PC-9 (cell line): Measurements from ENCODE around the gene BAHD1. TPM values are rescaled to one million over a fixed set of nuclear protein-coding genes. Genes with fewer than 3 reads are reported as not detected.

ENCODE experiments used
- BruUV-seq: library from RNA; stranded (reverse); fragments of 400-500 nt; replicated peaks from 2 replicates; lab custom pipeline; 2021; lab: Mats Ljungman, UMichigan
- CTCF ChIA-PET: fragments of 300-600 bp; sonication (Branson Sonifier 250); formaldehyde crosslinking; loops from one replicate; lab custom pipeline; 2022; ENCODE audit warnings: antibody characterized with exemption; lab: Charles Lee
- POLR2A ChIA-PET: fragments of 300-600 bp; sonication (Branson Sonifier 250); formaldehyde crosslinking; loops from one replicate; lab custom pipeline; 2022; ENCODE audit warnings: antibody characterized with exemption; ENCODE audit not compliant: unreplicated experiment; lab: Charles Lee
- DNase-seq, 2 experiments: peaks; one replicate each; pipeline versions ENCODE4 v3.0.0 to v3.0.0-alpha.2; 2015 to 2022; ENCODE audit warnings: mixed read lengths in 1 of 2
- H2AFZ ChIP-seq: fragments of 200-600 bp; sonication (generic); 2 replicates; pipeline ENCODE4 v1.8.1; 2017; ENCODE audit warnings: antibody characterized with exemption
- H3F3A ChIP-seq: fragments of 200-600 bp; sonication (generic); 2 replicates; pipeline ENCODE4 v1.8.1; 2017; ENCODE audit warnings: antibody characterized with exemption, mild to moderate bottlenecking, low read depth; ENCODE audit not compliant: insufficient read depth
- H3K27ac ChIP-seq: fragments of 200-600 bp; sonication (generic); 2 replicates; pipeline ENCODE4 v1.6.1; 2016; ENCODE audit warnings: mixed run types
- H3K27me3 ChIP-seq: fragments of 200-600 bp; sonication (generic); 2 replicates; pipeline ENCODE4 v1.6.1; 2016; ENCODE audit warnings: low read depth, mixed run types; ENCODE audit not compliant: insufficient read depth
- H3K36me3 ChIP-seq: fragments of 200-600 bp; sonication (generic); 2 replicates; pipeline ENCODE4 v1.6.1; 2016; ENCODE audit warnings: low read depth, mixed run types
- H3K4me1 ChIP-seq: fragments of 200-600 bp; sonication (generic); replicated peaks from 2 replicates; pipeline ENCODE4 v1.6.1; 2016; ENCODE audit warnings: mixed run types; ENCODE audit not compliant: insufficient read depth
- H3K4me2 ChIP-seq: fragments of 200-600 bp; sonication (generic); 2 replicates; pipeline ENCODE4 v1.6.1; 2017; ENCODE audit warnings: mixed run types
- H3K4me3 ChIP-seq: fragments of 200-600 bp; sonication (generic); 2 replicates; pipeline ENCODE4 v1.6.1; 2016; ENCODE audit warnings: mixed run types
- H3K79me2 ChIP-seq: fragments of 200-600 bp; sonication (generic); 2 replicates; pipeline ENCODE4 v1.6.1; 2017; ENCODE audit warnings: low read depth, mixed run types
- H3K9me2 ChIP-seq: fragments of 200-600 bp; sonication (generic); 2 replicates; pipeline ENCODE4 v1.8.1; 2017; ENCODE audit warnings: mild to moderate bottlenecking; ENCODE audit not compliant: insufficient read depth
- H3K9me3 ChIP-seq: fragments of 200-600 bp; sonication (generic); 2 replicates; pipeline ENCODE4 v1.8.1; 2016; ENCODE audit warnings: low read depth; ENCODE audit not compliant: insufficient read depth
- H4K20me1 ChIP-seq: fragments of 200-600 bp; sonication (generic); 2 replicates; pipeline ENCODE4 v1.8.1; 2017; ENCODE audit not compliant: insufficient read depth
- EZH2 ChIP-seq: fragments of 200-600 bp; sonication (generic); IDR thresholded peaks from 2 replicates; pipeline ENCODE4 v1.8.0; 2017; ENCODE audit warnings: antibody characterized with exemption, low read depth
- intact Hi-C: fragments of 100-400 bp; cut with micrococcal nuclease; formaldehyde crosslinking; loops from one replicate; pipeline ENCODE4 v1.10.0; 2022; ENCODE audit not compliant: unreplicated experiment
- total RNA-seq: library from RNA; stranded (reverse); gene quantifications from 2 replicates; pipeline ENCODE4 v1.2.3, GENCODE V29; 2021
- TF ChIP-seq, protein P1 (sequence below): fragments of 200-600 bp; sonication (generic); conservative IDR thresholded peaks from 2 replicates; pipeline ENCODE4 v1.6.1; 2017; ENCODE audit warnings: mixed run types, antibody characterized with exemption, mild to moderate bottlenecking, moderate library complexity

BAHD1 gene
- total RNA-seq, 1 experiment from 2014 or later: 19.1 TPM

DNA sequence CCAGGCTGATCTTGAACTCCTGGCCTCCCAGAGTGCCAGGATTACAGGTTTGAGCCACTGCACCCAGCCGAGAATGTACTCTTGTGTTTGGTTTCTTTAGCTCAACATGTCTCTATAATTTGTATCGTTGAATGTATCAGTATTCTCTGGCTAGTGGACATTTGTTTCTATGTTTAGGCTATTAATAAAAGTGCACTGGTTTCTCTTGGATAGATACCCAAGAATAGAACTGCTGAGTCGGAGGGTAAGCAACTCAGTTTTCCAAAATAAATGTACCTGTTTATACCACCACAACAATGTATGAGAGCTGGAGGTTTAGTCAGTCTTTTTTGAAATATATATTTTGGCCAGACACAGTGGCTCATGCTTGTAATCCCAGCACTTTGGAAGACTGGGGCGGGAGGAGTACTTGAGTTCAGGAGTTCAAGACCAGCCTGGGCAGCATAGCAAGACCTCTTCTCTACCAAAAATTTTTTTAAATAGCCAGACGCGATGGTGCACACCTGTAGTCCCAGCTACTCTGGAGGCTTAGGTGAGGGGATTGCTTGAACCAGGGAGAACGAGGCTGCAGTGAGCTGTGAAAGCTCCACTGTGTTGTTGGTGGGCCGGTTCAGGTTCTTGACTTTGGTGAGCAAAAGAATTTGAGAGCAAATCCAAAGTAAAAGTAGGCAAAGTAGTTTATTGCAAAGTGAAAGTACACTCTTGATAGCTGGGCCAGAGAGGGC lies 42.9 kb upstream of the BAHD1 start:
- no TSS peak for BruUV-seq
- CTCF ChIA-PET: interaction anchor here (0.6 to 0.7 kb wide), 2 partner anchors 10 to 170 kb away, joined by 3 to 9 read pairs; no protein-coding TSS in a partner anchor
- POLR2A ChIA-PET: no interaction called here

GRCh38 chr15:40398413-40398873 lies 42.3 kb upstream of the BAHD1 start:
- BruUV-seq: no TSS peak
- no peak for DNase-seq
- H3F3A ChIP-seq: peaks cover 12% of the 10 kb centered on the region; the same call in 1 of the 2 replicates
- H3K27ac ChIP-seq: no peak overlapping the region
- H3K36me3 ChIP-seq: 0 out of 2 replicates have a peak, but pooled peaks cover 4% of the 10 kb centered on the region
- CTCF ChIA-PET: no interaction called here
- no peak overlapping the region for H2AFZ ChIP-seq
- H3K4me1 ChIP-seq: no peaks in the 10 kb centered on the region
- H3K27me3 ChIP-seq: no peaks in the 10 kb centered on the region
- H4K20me1 ChIP-seq: no peaks in the 10 kb centered on the region
- H3K9me3 ChIP-seq: no peaks in the 10 kb centered on the region
- H3K9me2 ChIP-seq: no peaks in the 10 kb centered on the region
- intact Hi-C loops: no loop called here
- H3K79me2 ChIP-seq: no peaks in the 10 kb centered on the region
- H3K4me2 ChIP-seq: no peak overlapping the region
- no peak for TF ChIP-seq EZH2
- TF ChIP-seq, protein P1, sequence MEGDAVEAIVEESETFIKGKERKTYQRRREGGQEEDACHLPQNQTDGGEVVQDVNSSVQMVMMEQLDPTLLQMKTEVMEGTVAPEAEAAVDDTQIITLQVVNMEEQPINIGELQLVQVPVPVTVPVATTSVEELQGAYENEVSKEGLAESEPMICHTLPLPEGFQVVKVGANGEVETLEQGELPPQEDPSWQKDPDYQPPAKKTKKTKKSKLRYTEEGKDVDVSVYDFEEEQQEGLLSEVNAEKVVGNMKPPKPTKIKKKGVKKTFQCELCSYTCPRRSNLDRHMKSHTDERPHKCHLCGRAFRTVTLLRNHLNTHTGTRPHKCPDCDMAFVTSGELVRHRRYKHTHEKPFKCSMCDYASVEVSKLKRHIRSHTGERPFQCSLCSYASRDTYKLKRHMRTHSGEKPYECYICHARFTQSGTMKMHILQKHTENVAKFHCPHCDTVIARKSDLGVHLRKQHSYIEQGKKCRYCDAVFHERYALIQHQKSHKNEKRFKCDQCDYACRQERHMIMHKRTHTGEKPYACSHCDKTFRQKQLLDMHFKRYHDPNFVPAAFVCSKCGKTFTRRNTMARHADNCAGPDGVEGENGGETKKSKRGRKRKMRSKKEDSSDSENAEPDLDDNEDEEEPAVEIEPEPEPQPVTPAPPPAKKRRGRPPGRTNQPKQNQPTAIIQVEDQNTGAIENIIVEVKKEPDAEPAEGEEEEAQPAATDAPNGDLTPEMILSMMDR: no peak
- H3K4me3 ChIP-seq: no peak overlapping the region
- POLR2A ChIA-PET: no interaction called here

More for the DNA sequence above, 42.9 kb upstream of the BAHD1 start:
- Histone ChIP-seq H2AFZ (no peak overlapping the region), H3K27ac (no peak overlapping the region), H3F3A (peaks cover 18% of the 10 kb centered on the region; the same call in 1 of the 2 replicates), H3K79me2 (no peaks in the 10 kb centered on the region), H4K20me1 (no peaks in the 10 kb centered on the region), H3K4me2 (no peak overlapping the region), H3K36me3 (peaks cover 4% of the 10 kb centered on the region; the same call in 1 of the 2 replicates), H3K4me1 (no peaks in the 10 kb centered on the region), H3K9me2 (no peaks in the 10 kb centered on the region), H3K27me3 (no peaks in the 10 kb centered on the region), H3K9me3 (no peaks in the 10 kb centered on the region), H3K4me3 (no peak overlapping the region)
- TF ChIP-seq, protein P1: no peak
- no peak for TF ChIP-seq EZH2
- no peak for DNase-seq
- intact Hi-C loops: no loop called here

DNA sequence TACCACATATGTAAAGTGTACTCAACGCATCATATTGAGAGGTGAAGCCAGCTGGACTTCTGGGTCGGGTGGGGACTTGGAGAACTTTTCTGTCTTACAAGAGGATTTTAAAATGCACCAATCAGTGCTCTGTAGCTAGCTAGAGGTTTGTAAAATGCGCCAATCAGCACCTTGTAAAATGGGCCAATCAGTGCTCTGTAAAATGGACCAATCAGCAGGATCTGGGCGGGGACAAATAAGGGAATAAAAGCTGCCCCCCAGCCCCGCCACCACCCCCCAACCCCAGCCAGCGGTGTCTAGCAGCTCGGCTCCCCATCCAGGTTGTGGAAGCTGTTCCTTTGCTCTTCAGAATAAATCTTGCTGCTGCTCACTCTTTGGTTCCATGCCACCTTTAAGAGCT lies 41.4 kb upstream of the BAHD1 start:
- ChIA-PET POLR2A (no interaction called here), CTCF (no interaction called here)
- no peak overlapping the region for H2AFZ ChIP-seq
- BruUV-seq: no TSS peak
- no peak overlapping the region for H3K4me2 ChIP-seq
- DNase-seq: no peak
- intact Hi-C loops: no loop called here
- H3F3A ChIP-seq: peaks cover 3% of the 10 kb centered on the region; the same call in 1 of the 2 replicates
- peaks cover 3% of the 10 kb centered on the region; the same call in 1 of the 2 replicates for H3K4me1 ChIP-seq
- no peaks in the 10 kb centered on the region for H3K9me2 ChIP-seq
- no peak overlapping the region for H3K4me3 ChIP-seq
- no peaks in the 10 kb centered on the region for H4K20me1 ChIP-seq
- TF ChIP-seq, protein P1: no peak
- no peak for TF ChIP-seq EZH2
- no peak overlapping the region for H3K27ac ChIP-seq
- no peaks in the 10 kb centered on the region for H3K27me3 ChIP-seq
- no peaks in the 10 kb centered on the region for H3K9me3 ChIP-seq
- H3K36me3 ChIP-seq: no peaks in the 10 kb centered on the region
- H3K79me2 ChIP-seq: no peaks in the 10 kb centered on the region
